Neural cell (in vitro differentiated cells): ENCODE results near the gene CDIP1. TPM values are rescaled to one million over a fixed set of nuclear protein-coding genes. Genes with fewer than 3 reads are reported as not detected.

Source experiments
- H2AFZ ChIP-seq: fragments of 200-600, 300-800 bp; sonication (generic), shearing (Covaris generic); 2 replicates; pipeline ENCODE4 v1.6.0; 2014; ENCODE audit warnings: low read depth, mild to moderate bottlenecking, antibody characterized with exemption, low read length, moderate library complexity
- H3F3A ChIP-seq: fragments of 200-600 bp; shearing (Covaris generic); 2 replicates; pipeline ENCODE4 v1.6.1; 2016; ENCODE audit warnings: mild to moderate bottlenecking, moderate library complexity, mixed read lengths, antibody characterized with exemption, low read length; ENCODE audit not compliant: insufficient read depth, poor library complexity, severe bottlenecking
- H3K27ac ChIP-seq: fragments of 200-600, 300-800 bp; sonication (generic), shearing (Covaris generic); 2 replicates; pipeline ENCODE4 v1.5.1; 2014; ENCODE audit warnings: mild to moderate bottlenecking, low read length, moderate library complexity
- H3K27me3 ChIP-seq: fragments of 300-800, 200-600 bp; sonication (generic), shearing (Covaris generic); 2 replicates; pipeline ENCODE4 v1.6.0; 2014; ENCODE audit warnings: mild to moderate bottlenecking, low read depth, low read length, moderate library complexity; ENCODE audit not compliant: insufficient read depth
- H3K36me3 ChIP-seq: fragments of 300-800, 200-600 bp; sonication (generic), shearing (Covaris generic); 2 replicates; pipeline ENCODE4 v1.5.1; 2014; ENCODE audit warnings: mild to moderate bottlenecking, antibody characterized with exemption, low read length, moderate library complexity; ENCODE audit not compliant: insufficient read depth
- H3K4me2 ChIP-seq: fragments of 300-800, 200-600 bp; sonication (generic), shearing (Covaris generic); 2 replicates; pipeline ENCODE4 v1.6.0; 2014; ENCODE audit warnings: mild to moderate bottlenecking, low read length
- H3K4me3 ChIP-seq: fragments of 300-800, 200-600 bp; sonication (generic), shearing (Covaris generic); 2 replicates; pipeline ENCODE4 v1.5.1; 2014; ENCODE audit warnings: mild to moderate bottlenecking, low read length, moderate library complexity
- H3K79me2 ChIP-seq: fragments of 200-600 bp; shearing (Covaris generic); replicated peaks from 2 replicates; pipeline ENCODE4 v1.6.0; 2014; ENCODE audit warnings: mild to moderate bottlenecking, low read length, moderate library complexity; ENCODE audit not compliant: insufficient read depth
- H3K9ac ChIP-seq: fragments of 300-800, 200-600 bp; sonication (generic), shearing (Covaris generic); 2 replicates; pipeline ENCODE4 v1.6.1; 2016; ENCODE audit warnings: mild to moderate bottlenecking, low read length, mixed read lengths
- H3K9me2 ChIP-seq: fragments of 200-600 bp; shearing (Covaris generic); 2 replicates; pipeline ENCODE4 v1.6.1; 2016; ENCODE audit warnings: mild to moderate bottlenecking, low read length, mixed read lengths; ENCODE audit not compliant: insufficient read depth
- H3K9me3 ChIP-seq: fragments of 200-600, 300-800 bp; sonication (generic), shearing (Covaris generic); 2 replicates; pipeline ENCODE4 v1.6.1; 2016; ENCODE audit warnings: mild to moderate bottlenecking, mixed run types, low read length, moderate library complexity, mixed read lengths
- H4K20me1 ChIP-seq: fragments of 200-600 bp; shearing (Covaris generic); 2 replicates; pipeline ENCODE4 v1.6.1; 2016; ENCODE audit warnings: mild to moderate bottlenecking, mixed run types; ENCODE audit not compliant: insufficient read depth
- CTCF ChIP-seq: fragments of 450-650 bp; IDR thresholded peaks from 2 replicates; pipeline ENCODE4 v1.5.1; 2014; ENCODE audit warnings: antibody characterized with exemption, mild to moderate bottlenecking, moderate library complexity; ENCODE audit not compliant: poor library complexity, severe bottlenecking
- EP300 ChIP-seq: fragments of 450-650 bp; conservative IDR thresholded peaks from 2 replicates; pipeline ENCODE4 v1.6.1; 2014; ENCODE audit warnings: antibody characterized with exemption, mild to moderate bottlenecking, moderate library complexity; ENCODE audit not compliant: poor library complexity, severe bottlenecking
- EZH2 ChIP-seq: fragments of 200-600, 300-800 bp; shearing (Covaris generic), sonication (generic); IDR thresholded peaks from 2 replicates; pipeline ENCODE4 v1.6.1; 2014; ENCODE audit warnings: antibody characterized with exemption, low read length, borderline replicate concordance, mild to moderate bottlenecking; ENCODE audit not compliant: insufficient read depth, poor library complexity, severe bottlenecking
- MXI1 ChIP-seq: fragments of 450-650 bp; conservative IDR thresholded peaks from 2 replicates; pipeline ENCODE4 v1.6.1; 2014; ENCODE audit warnings: antibody characterized with exemption, mild to moderate bottlenecking; ENCODE audit not compliant: poor library complexity, severe bottlenecking
- POLR2AphosphoS5 ChIP-seq: IDR thresholded peaks from 2 replicates; pipeline ENCODE4 v1.6.1; 2012
- RAD21 ChIP-seq: fragments of 450-650 bp; conservative IDR thresholded peaks from 2 replicates; pipeline ENCODE4 v1.6.1; 2014; ENCODE audit warnings: antibody characterized with exemption, mild to moderate bottlenecking, moderate library complexity
- SMC3 ChIP-seq: fragments of 450-650 bp; conservative IDR thresholded peaks from 2 replicates; pipeline ENCODE4 v1.6.1; 2014; ENCODE audit warnings: antibody characterized with exemption, mild to moderate bottlenecking, moderate library complexity; ENCODE audit not compliant: poor library complexity
- TAF1 ChIP-seq: IDR thresholded peaks from 2 replicates; pipeline ENCODE4 v1.6.1; 2012; ENCODE audit warnings: low read depth
- polyA plus RNA-seq: library from polyadenylated mRNA; depleted of rRNA; stranded (reverse); fragments of >200 nt; gene quantifications from 2 replicates; pipeline ENCODE4 v1.2.3, GENCODE V29; 2014
- TF ChIP-seq, protein P1 (sequence below): IDR thresholded peaks from 2 replicates; pipeline ENCODE4 v1.6.1; 2012; ENCODE audit warnings: borderline replicate concordance

CDIP1 gene
- polyA plus RNA-seq, 1 donor from 2014 or later, result 16.4 TPM

GRCh38 chr16:4570086-4570485 is 31.5 kb upstream of the CDIP1 start:
- Histone ChIP-seq H3K9me2 (no peaks in the 10 kb centered on the region), H3K4me2 (no peak overlapping the region), H3F3A (no peaks in the 10 kb centered on the region), H3K36me3 (no peaks in the 10 kb centered on the region), H3K9me3 (no peaks in the 10 kb centered on the region), H4K20me1 (no peaks in the 10 kb centered on the region), H3K27ac (no peak overlapping the region), H3K79me2 (no peaks in the 10 kb centered on the region), H3K4me3 (no peak overlapping the region), H3K27me3 (no peaks in the 10 kb centered on the region), H3K9ac (no peak overlapping the region), H2AFZ (no peak overlapping the region)
- TF ChIP-seq TAF1, result no peak
- no peak for TF ChIP-seq RAD21
- TF ChIP-seq EZH2, result no peak
- no peak for TF ChIP-seq POLR2AphosphoS5
- TF ChIP-seq MXI1, result no peak
- TF ChIP-seq, protein P1, sequence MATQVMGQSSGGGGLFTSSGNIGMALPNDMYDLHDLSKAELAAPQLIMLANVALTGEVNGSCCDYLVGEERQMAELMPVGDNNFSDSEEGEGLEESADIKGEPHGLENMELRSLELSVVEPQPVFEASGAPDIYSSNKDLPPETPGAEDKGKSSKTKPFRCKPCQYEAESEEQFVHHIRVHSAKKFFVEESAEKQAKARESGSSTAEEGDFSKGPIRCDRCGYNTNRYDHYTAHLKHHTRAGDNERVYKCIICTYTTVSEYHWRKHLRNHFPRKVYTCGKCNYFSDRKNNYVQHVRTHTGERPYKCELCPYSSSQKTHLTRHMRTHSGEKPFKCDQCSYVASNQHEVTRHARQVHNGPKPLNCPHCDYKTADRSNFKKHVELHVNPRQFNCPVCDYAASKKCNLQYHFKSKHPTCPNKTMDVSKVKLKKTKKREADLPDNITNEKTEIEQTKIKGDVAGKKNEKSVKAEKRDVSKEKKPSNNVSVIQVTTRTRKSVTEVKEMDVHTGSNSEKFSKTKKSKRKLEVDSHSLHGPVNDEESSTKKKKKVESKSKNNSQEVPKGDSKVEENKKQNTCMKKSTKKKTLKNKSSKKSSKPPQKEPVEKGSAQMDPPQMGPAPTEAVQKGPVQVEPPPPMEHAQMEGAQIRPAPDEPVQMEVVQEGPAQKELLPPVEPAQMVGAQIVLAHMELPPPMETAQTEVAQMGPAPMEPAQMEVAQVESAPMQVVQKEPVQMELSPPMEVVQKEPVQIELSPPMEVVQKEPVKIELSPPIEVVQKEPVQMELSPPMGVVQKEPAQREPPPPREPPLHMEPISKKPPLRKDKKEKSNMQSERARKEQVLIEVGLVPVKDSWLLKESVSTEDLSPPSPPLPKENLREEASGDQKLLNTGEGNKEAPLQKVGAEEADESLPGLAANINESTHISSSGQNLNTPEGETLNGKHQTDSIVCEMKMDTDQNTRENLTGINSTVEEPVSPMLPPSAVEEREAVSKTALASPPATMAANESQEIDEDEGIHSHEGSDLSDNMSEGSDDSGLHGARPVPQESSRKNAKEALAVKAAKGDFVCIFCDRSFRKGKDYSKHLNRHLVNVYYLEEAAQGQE, result no peak
- no peak for TF ChIP-seq CTCF
- TF ChIP-seq EP300, result no peak
- no peak for TF ChIP-seq SMC3

GRCh38 chr16:4566144-4566543 is 27.6 kb upstream of the CDIP1 start:
- Histone ChIP-seq H3K79me2 (no peaks in the 10 kb centered on the region), H3K9me2 (no peaks in the 10 kb centered on the region), H2AFZ (no peak overlapping the region), H3K4me2 (no peak overlapping the region), H3K36me3 (no peaks in the 10 kb centered on the region), H3K27me3 (no peaks in the 10 kb centered on the region), H3K9me3 (no peaks in the 10 kb centered on the region), H3K27ac (no peak overlapping the region), H3F3A (no peaks in the 10 kb centered on the region), H4K20me1 (no peaks in the 10 kb centered on the region), H3K4me3 (no peak overlapping the region), H3K9ac (no peak overlapping the region)
- TF ChIP-seq CTCF (no peak), TAF1 (no peak), RAD21 (no peak), SMC3 (no peak), MXI1 (no peak), POLR2AphosphoS5 (no peak), EZH2 (no peak), EP300 (no peak)
- TF ChIP-seq, protein P1, result no peak
